HCEC 1CT (cell line): Measurements from ENCODE around the gene FBXW11.
A peak's percentile ranks its signal among the peaks of the same experiment; 100 is the strongest.

Experiments used
- DNase-seq: peaks from one replicate; pipeline ENCODE4 v3.0.0-alpha.2; 2017

Gene FBXW11

GRCh38 chr5:172015346-172015745 is 8.9 kb upstream of the FBXW11 start:
- DNase-seq: no peak

- DNase-seq: no peak
These were observed 3.8 kb upstream of the FBXW11 start for GRCh38 chr5:172010278-172010677.

DNA sequence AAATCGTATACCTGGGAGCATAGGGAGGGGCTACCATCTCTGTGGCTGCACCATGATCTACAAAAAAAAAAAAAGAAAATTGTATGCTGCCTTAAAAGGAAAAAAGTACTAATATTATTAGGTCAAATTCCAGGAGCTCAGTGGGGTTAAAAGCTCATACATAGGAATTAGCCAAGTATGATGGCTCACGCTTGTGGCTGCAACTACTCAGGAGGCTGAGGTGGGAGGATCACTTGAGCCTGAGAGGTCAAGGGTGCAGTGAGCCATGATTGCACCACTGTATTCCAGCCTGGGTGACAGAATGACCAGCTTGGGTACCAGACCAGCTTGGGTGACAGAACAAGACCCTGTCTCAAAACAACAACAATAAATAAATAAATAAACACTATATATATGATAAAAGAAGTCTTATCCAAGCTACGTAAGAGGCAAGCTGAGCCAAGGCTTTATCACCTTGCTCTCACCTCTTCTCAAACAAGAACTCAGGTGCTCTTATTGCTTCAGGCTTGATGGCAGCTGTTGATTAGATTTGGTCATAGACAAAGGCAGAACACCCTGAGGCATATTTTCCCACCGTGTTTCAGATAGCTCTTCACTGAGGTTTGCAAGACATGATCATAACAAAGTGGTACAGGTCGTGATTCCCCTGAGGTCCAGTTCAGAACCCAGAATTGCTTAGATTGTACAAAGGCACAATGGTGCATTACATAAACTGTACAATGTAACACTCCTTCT is 3.3 kb upstream of the FBXW11 start:
- DNase-seq: no peak

GRCh38 chr5:172008689-172009141 is 2.3 kb upstream of the FBXW11 start:
- no peak for DNase-seq

DNA sequence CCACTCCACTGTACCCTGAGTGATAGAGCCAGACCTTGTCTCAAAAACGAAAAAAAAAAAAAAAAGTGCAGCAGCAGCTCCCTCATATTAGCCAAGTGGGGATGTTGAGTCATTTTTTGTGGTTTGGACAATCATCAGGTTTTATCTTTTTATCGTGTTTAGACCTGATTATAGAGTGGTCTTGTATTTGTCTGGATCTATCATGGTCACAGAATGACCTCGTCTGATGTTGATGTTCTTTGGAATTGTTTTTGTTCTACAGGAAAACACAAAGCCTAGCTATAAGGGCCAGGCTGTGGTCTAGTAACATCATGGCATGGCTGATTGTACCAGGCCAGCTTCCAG is 1.6 kb upstream of the FBXW11 start:
- DNase-seq: peak; percentile 39

- DNase-seq: peak; percentile 20
These were observed 1.0 kb upstream of the FBXW11 start for GRCh38 chr5:172007175-172008110.

GRCh38 chr5:172005708-172006320 is 624 bp downstream of the FBXW11 start:
- peak; percentile 32 for DNase-seq

- peak; percentile 41 for DNase-seq
These were observed 1.6 kb downstream of the FBXW11 start for GRCh38 chr5:172004824-172005237.

DNA sequence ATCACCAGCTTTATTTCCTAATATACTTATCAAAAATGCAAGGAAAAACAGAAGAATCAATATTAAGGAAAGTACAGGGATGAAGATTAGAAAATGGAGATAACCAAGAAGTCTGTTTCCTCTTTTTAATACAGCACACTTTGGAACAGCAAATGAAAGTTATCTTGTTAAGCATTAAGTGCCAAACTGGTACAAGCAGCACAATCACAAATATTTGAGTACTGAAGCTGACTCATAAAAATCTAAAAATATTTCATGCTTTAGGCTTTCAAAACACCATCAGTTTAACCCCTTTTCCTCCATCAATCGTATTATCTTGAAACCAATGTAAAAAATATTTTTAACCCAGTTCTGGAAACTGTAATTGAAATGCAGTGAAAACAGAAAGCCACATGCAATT is 2.7 kb downstream of the FBXW11 start:
- DNase-seq: peak; percentile 47

DNA sequence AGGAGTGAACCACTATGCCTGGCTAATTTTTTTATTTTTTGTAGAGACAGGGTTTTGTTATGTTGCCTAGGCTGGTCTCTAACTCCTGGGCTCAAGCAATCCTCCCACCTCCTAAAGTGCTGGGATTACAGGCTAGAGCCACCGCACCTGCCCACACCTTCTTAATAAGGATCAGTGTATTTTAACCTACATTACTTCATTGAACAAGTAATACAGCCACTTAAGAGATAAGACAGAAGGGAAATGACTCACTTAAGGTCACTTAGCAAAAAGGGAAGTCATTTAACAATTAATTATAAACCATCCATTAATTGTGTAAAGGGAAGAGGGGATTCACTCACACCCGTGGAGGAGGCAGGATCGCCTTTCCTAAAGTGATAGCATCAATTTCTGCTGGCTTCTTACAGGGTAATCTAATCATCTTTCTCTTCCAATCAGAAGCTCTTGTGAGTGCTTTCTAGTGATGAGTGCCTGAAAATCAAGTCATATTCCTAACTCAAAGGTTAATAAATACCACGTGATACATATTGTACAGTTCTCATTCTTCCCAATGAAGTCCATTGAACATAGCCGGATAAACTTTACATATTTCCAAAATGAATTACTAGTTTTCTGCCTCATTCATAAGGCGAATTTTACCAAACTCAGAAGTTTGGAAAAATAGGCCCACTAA is 3.5 kb downstream of the FBXW11 start:
- no peak for DNase-seq

DNA sequence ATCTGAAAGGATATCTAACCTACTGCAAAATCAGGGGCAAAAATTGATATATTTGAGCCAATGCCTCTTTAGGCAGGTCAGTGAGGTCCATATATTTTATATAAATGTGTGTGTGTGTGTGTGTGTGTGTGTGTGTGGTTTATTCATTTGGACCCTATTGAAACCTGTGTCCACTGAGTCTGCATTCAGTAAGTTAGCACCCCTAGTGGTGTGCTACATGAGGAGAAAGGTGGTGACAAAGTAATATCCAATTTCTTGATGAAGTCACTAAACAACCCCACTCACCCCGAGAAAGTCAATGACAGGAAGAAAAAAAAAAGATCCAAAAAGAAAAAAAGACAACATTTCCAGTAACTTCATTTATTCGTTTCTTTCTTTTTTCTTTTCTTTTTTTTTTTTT is 4.1 kb downstream of the FBXW11 start:
- peak; percentile 24 for DNase-seq

GRCh38 chr5:171999877-172000276 is 6.6 kb downstream of the FBXW11 start:
- DNase-seq: no peak

- no peak for DNase-seq
These were observed 7.3 kb downstream of the FBXW11 start for GRCh38 chr5:171999100-171999499.

DNA sequence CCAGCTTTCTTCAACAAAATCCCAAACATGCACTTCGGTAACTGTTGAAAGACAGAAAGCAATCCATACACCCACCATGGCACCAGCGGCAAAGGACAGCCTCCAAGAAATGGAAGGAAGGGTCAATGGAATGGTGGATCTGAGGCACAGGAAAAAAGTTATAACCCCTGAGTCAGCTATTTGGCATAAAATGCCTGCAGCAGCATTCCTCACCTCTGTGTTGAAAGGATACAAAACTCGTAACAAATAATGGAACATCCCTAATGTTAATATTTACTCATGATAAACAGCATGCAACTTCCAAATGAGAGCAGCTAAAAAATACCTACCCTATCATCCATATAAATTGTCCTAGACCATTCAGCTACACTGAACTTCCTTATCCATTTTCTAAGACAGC is 9.4 kb downstream of the FBXW11 start:
- DNase-seq: no peak

DNA sequence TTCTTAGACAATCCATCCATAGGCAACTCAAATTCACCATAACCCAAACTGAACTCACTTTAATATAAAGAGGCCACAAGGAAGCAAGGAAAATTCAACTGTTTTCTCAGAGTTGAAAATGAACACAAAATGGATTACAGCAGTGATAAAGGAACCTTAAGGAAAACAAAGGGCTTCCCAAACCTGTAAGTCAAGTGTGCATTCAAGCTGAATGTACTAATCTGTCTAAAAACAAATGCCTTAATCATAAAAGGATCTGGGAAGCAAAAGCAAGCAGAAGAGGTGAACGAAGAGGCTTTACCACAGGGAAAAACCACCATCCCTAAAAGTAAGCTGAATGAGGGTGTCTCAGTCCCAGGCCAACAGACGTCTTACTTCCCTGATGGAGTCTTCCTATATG is 13.6 kb downstream of the FBXW11 start:
- no peak for DNase-seq

DNA sequence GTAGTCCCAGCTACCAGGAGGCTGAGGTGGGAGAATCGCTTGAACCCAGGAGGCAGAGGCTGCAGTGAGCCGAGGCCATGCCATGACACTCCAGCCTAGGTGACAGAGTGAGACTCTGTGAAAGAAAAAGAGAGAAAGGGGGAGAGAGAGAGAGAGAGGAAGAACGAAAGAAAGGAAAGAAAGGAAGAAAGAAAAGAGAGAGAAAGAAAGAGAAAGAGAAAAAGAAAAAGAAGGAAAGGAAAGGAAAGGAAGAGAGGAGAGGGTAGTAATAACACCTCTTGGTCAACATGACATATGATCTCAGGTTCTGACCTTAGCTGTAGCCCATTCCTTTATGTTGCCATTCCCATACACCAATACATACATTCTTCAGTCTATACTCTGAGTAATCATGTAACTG is 14.1 kb downstream of the FBXW11 start:
- no peak for DNase-seq

GRCh38 chr5:171990713-171991015 is 15.8 kb downstream of the FBXW11 start:
- DNase-seq: peak; percentile 26

- DNase-seq: peak; percentile 41
These were observed 16.3 kb downstream of the FBXW11 start for GRCh38 chr5:171989946-171990712.

DNA sequence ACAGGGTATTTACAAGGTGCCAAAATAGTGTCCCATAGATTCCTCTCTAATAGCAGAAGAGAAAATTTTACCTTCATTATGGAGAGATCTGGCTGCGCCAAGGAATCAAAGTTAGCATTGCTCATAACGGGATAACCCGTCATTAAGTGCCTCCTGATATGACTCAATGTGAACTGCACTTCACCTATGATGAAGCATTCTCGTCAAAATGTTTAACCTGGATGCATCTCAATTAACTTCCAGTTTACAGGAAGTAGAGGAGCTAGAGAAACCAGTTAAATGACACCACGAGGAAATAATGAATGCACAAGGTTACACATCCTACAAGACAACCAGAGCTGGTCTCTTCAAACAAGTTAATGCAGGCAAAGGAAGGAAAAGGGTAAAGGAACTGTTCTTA is 17.2 kb downstream of the FBXW11 start:
- DNase-seq: no peak

- DNase-seq: no peak
These were observed 19.7 kb downstream of the FBXW11 start for GRCh38 chr5:171986772-171987171.

GRCh38 chr5:171984748-171985419 is 21.6 kb downstream of the FBXW11 start:
- DNase-seq: peak; percentile 96

DNA sequence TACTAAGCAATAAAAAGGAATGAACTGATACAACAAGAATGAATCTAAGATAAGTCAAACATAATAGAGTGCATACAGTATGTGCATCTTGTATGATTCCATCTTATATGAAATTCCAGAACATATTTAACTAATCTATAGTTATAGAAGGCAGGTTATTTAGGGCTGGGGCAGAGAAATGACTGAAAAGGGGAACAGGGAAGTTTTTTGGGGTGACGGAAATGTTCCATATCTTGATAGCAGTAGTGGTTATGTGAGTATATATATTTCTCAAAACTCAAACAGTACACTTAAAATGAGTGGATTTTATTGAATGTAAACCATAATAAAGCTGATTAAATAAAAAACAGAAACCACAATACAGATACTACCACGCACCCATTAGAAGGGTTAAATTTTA is 24.6 kb downstream of the FBXW11 start:
- DNase-seq: no peak
